ENCODE data around the gene TDRD6. TPM values are rescaled to one million over a fixed set of nuclear protein-coding genes. Genes with fewer than 3 reads are reported as not detected.

Gene TDRD6
- total and polyA plus RNA-seq, 2 experiments from 2014 or later, result 0.14 to 0.24 TPM

- H3K27me3 Mint-ChIP-seq (ENCODE audit: insufficient read depth, low read depth, poor library complexity), result no peaks in the 10 kb centered on the region
- no peaks in the 10 kb centered on the region for H3K9me2 ChIP-seq (ENCODE audit: insufficient read depth)
- peaks cover 4% of the 10 kb centered on the region; the same call in 1 of the 2 replicates for H3K4me1 ChIP-seq (ENCODE audit: insufficient read depth)
- no peak overlapping the region for H3K4me3 ChIP-seq
- no peak for DNase-seq (ENCODE audit: low spot score)
- no peaks in the 10 kb centered on the region for H4K20me1 ChIP-seq (replicated peaks; ENCODE audit: insufficient read depth)
- TF ChIP-seq EZH2 (IDR thresholded peaks at IDR 0.05; ENCODE audit: low read depth, unreplicated experiment), result no peak
- TF ChIP-seq, protein P1, sequence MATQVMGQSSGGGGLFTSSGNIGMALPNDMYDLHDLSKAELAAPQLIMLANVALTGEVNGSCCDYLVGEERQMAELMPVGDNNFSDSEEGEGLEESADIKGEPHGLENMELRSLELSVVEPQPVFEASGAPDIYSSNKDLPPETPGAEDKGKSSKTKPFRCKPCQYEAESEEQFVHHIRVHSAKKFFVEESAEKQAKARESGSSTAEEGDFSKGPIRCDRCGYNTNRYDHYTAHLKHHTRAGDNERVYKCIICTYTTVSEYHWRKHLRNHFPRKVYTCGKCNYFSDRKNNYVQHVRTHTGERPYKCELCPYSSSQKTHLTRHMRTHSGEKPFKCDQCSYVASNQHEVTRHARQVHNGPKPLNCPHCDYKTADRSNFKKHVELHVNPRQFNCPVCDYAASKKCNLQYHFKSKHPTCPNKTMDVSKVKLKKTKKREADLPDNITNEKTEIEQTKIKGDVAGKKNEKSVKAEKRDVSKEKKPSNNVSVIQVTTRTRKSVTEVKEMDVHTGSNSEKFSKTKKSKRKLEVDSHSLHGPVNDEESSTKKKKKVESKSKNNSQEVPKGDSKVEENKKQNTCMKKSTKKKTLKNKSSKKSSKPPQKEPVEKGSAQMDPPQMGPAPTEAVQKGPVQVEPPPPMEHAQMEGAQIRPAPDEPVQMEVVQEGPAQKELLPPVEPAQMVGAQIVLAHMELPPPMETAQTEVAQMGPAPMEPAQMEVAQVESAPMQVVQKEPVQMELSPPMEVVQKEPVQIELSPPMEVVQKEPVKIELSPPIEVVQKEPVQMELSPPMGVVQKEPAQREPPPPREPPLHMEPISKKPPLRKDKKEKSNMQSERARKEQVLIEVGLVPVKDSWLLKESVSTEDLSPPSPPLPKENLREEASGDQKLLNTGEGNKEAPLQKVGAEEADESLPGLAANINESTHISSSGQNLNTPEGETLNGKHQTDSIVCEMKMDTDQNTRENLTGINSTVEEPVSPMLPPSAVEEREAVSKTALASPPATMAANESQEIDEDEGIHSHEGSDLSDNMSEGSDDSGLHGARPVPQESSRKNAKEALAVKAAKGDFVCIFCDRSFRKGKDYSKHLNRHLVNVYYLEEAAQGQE (IDR thresholded peaks at IDR 0.05; ENCODE audit: unreplicated experiment), result no peak
- no peak for TF ChIP-seq ZNF331 (CRISPR knock-in tag; IDR thresholded peaks at IDR 0.05; ENCODE audit: low read depth)
- no peak for TF ChIP-seq JUNB (IDR thresholded peaks at IDR 0.05; ENCODE audit: unreplicated experiment)
- no peak for TF ChIP-seq NANOG (IDR thresholded peaks at IDR 0.05; ENCODE audit: borderline replicate concordance)
- TF ChIP-seq ZNF462 (CRISPR knock-in tag; IDR thresholded peaks at IDR 0.05), result no peak
- TF ChIP-seq, protein P2, sequence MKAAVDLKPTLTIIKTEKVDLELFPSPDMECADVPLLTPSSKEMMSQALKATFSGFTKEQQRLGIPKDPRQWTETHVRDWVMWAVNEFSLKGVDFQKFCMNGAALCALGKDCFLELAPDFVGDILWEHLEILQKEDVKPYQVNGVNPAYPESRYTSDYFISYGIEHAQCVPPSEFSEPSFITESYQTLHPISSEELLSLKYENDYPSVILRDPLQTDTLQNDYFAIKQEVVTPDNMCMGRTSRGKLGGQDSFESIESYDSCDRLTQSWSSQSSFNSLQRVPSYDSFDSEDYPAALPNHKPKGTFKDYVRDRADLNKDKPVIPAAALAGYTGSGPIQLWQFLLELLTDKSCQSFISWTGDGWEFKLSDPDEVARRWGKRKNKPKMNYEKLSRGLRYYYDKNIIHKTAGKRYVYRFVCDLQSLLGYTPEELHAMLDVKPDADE (IDR thresholded peaks at IDR 0.05), result no peak
- no peaks in the 10 kb centered on the region for H3K36me3 ChIP-seq (ENCODE audit: insufficient read depth)
- ATAC-seq, result no peak
- H3K79me2 ChIP-seq (replicated peaks; ENCODE audit: insufficient read depth), result no peaks in the 10 kb centered on the region
- no peak overlapping the region for H3K4me2 ChIP-seq
- H3K9me3 Mint-ChIP-seq, result no peaks in the 10 kb centered on the region
- H3K4me3 Mint-ChIP-seq, result no peak overlapping the region
- H3K27me3 ChIP-seq (ENCODE audit: insufficient read depth), result no peaks in the 10 kb centered on the region
- peaks cover 7% of the 10 kb centered on the region for H3K4me1 Mint-ChIP-seq
- H2AFZ ChIP-seq, result no peak overlapping the region
- H3F3A ChIP-seq (replicated peaks; ENCODE audit: low read depth), result no peaks in the 10 kb centered on the region
- H3K36me3 Mint-ChIP-seq (ENCODE audit: low read depth), result no peaks in the 10 kb centered on the region
- H3K27ac ChIP-seq (ENCODE audit: low read depth), result no peak overlapping the region
- H3K27ac Mint-ChIP-seq, result no peak overlapping the region
Measured at GRCh38 chr6:46706464-46706863, 18.8 kb downstream of the TDRD6 start.

Measured in GM23338 (cell line).